ENCODE data around the gene ANGPTL2. TPM values are rescaled to one million over a fixed set of nuclear protein-coding genes. Genes with fewer than 3 reads are reported as not detected.

The ANGPTL2 gene
- total RNA-seq, 5 donors from 2014 or later (not counting 1 experiment from before 2014, with no cell fraction given): 0.10 to 0.82 (median 0.13) TPM; not detected in 2

- Histone ChIP-seq H3K36me3 (ENCODE audit: control insufficient read depth in 2 of 2, extremely low read depth in 1 of 2, insufficient read depth in 1 of 2, low read length in 1 of 2) (no peaks in the 10 kb centered on the region), H3K27ac (ENCODE audit: low read length) (no peak overlapping the region), H3K27me3 (replicated peaks in 1 of 2; ENCODE audit: control insufficient read depth in 2 of 2, extremely low read depth in 1 of 2, insufficient read depth in 2 of 2, low read length in 1 of 2) (peaks cover 0 to 9% of the 10 kb centered on the region in 2 experiments), H3K4me3 (ENCODE audit: control insufficient read depth in 1 of 2, extremely low read depth in 1 of 2, low read length in 1 of 2) (no peak overlapping the region), H3K4me1 (ENCODE audit: control insufficient read depth in 1 of 2, extremely low read depth in 1 of 2, insufficient read depth in 2 of 2, low read length in 2 of 2) (no peaks in the 10 kb centered on the region), H3K9me3 (no peaks in the 10 kb centered on the region)
- Mint-ChIP-seq H3K27ac (no peak overlapping the region), H3K36me3 (peaks cover 4% of the 10 kb centered on the region), H3K4me3 (no peak overlapping the region), H3K27me3 (peaks cover 0 to 6% of the 10 kb centered on the region in 2 donors), H3K9me3 (no peaks in the 10 kb centered on the region), H3K4me1 (no peaks in the 10 kb centered on the region)
- peak in 1 of 35 experiments; percentile 8 for DNase-seq
- POLR2A ChIA-PET: no interaction called here
- CTCF ChIA-PET: no interaction called here
- no peak for ATAC-seq (replicated peaks in 1 of 4)
- 68% methylated on average over 2 of the region's 5 CpGs for WGBS (ENCODE audit: insufficient coverage)
These were observed 14.6 kb upstream of the ANGPTL2 start for GRCh38 chr9:127136880-127137639.

- peaks cover 4% of the 10 kb centered on the region for H3K36me3 Mint-ChIP-seq
- no peaks in the 10 kb centered on the region for H3K9me3 Mint-ChIP-seq
- CTCF ChIA-PET: no interaction called here
- DNase-seq (peak in 1 of 35 experiments; percentile 12), ATAC-seq (replicated peaks in 1 of 4) (no peak)
- WGBS (ENCODE audit: insufficient coverage): 97% methylated on average over 5 of the region's 8 CpGs
- H3K27ac ChIP-seq (ENCODE audit: low read length): no peak overlapping the region
- H3K27ac Mint-ChIP-seq: no peak overlapping the region
- POLR2A ChIA-PET: no interaction called here
- no peaks in the 10 kb centered on the region for H3K4me1 Mint-ChIP-seq
- H3K9me3 ChIP-seq: no peaks in the 10 kb centered on the region
- peaks cover 0 to 6% of the 10 kb centered on the region in 2 donors for H3K27me3 Mint-ChIP-seq
- H3K4me1 ChIP-seq (ENCODE audit: control insufficient read depth in 1 of 2, extremely low read depth in 1 of 2, insufficient read depth in 2 of 2, low read length in 2 of 2): no peaks in the 10 kb centered on the region
- H3K27me3 ChIP-seq (replicated peaks in 1 of 2; ENCODE audit: control insufficient read depth in 2 of 2, extremely low read depth in 1 of 2, insufficient read depth in 2 of 2, low read length in 1 of 2): peaks cover 0 to 9% of the 10 kb centered on the region in 2 experiments
- H3K36me3 ChIP-seq (ENCODE audit: control insufficient read depth in 2 of 2, extremely low read depth in 1 of 2, insufficient read depth in 1 of 2, low read length in 1 of 2): no peaks in the 10 kb centered on the region
- H3K4me3 ChIP-seq (ENCODE audit: control insufficient read depth in 1 of 2, extremely low read depth in 1 of 2, low read length in 1 of 2): no peak overlapping the region
- H3K4me3 Mint-ChIP-seq: no peak overlapping the region
These were observed 13.8 kb upstream of the ANGPTL2 start for GRCh38 chr9:127136081-127136879.

GRCh38 chr9:127135056-127135745, 12.8 kb upstream of the ANGPTL2 start:
- POLR2A ChIA-PET: no interaction called here
- ATAC-seq (replicated peaks in 1 of 4) (no peak), DNase-seq (peak in 1 of 35 experiments; percentile 17)
- no peaks in the 10 kb centered on the region for H3K36me3 ChIP-seq (ENCODE audit: control insufficient read depth in 2 of 2, extremely low read depth in 1 of 2, insufficient read depth in 1 of 2, low read length in 1 of 2)
- no peaks in the 10 kb centered on the region for H3K9me3 ChIP-seq
- H3K27ac Mint-ChIP-seq: no peak overlapping the region
- peaks cover 0 to 9% of the 10 kb centered on the region in 2 experiments for H3K27me3 ChIP-seq (replicated peaks in 1 of 2; ENCODE audit: control insufficient read depth in 2 of 2, extremely low read depth in 1 of 2, insufficient read depth in 2 of 2, low read length in 1 of 2)
- peaks cover 4% of the 10 kb centered on the region for H3K36me3 Mint-ChIP-seq
- no peak overlapping the region for H3K4me3 Mint-ChIP-seq
- H3K9me3 Mint-ChIP-seq: no peaks in the 10 kb centered on the region
- no peaks in the 10 kb centered on the region for H3K4me1 Mint-ChIP-seq
- H3K4me3 ChIP-seq (ENCODE audit: control insufficient read depth in 1 of 2, extremely low read depth in 1 of 2, low read length in 1 of 2): no peak overlapping the region
- peaks cover 0 to 6% of the 10 kb centered on the region in 2 donors for H3K27me3 Mint-ChIP-seq
- no peaks in the 10 kb centered on the region for H3K4me1 ChIP-seq (ENCODE audit: control insufficient read depth in 1 of 2, extremely low read depth in 1 of 2, insufficient read depth in 2 of 2, low read length in 2 of 2)
- no peak overlapping the region for H3K27ac ChIP-seq (ENCODE audit: low read length)
- CTCF ChIA-PET: interaction anchor here in 1 of 2 donors (0.5 kb wide), 1 partner anchor 11 kb away, joined by 5 read pairs; no protein-coding TSS in a partner anchor
- WGBS (ENCODE audit: insufficient coverage): 63% methylated on average over 1 of the region's 4 CpGs

- no peaks in the 10 kb centered on the region for H3K9me3 ChIP-seq
- CTCF ChIA-PET: no interaction called here
- peaks cover 4% of the 10 kb centered on the region for H3K36me3 Mint-ChIP-seq
- POLR2A ChIA-PET: no interaction called here
- no peaks in the 10 kb centered on the region for H3K4me1 ChIP-seq (ENCODE audit: control insufficient read depth in 1 of 2, extremely low read depth in 1 of 2, insufficient read depth in 2 of 2, low read length in 2 of 2)
- DNase-seq (no peak), ATAC-seq (replicated peaks in 1 of 4) (no peak)
- H3K4me1 Mint-ChIP-seq: no peaks in the 10 kb centered on the region
- WGBS (ENCODE audit: insufficient coverage): 71% methylated on average over 5 of the region's 13 CpGs
- H3K9me3 Mint-ChIP-seq: no peaks in the 10 kb centered on the region
- H3K4me3 ChIP-seq (ENCODE audit: control insufficient read depth in 1 of 2, extremely low read depth in 1 of 2, low read length in 1 of 2): no peak overlapping the region
- H3K27me3 Mint-ChIP-seq: peaks cover 0 to 6% of the 10 kb centered on the region in 2 donors
- peaks cover 0 to 9% of the 10 kb centered on the region in 2 experiments for H3K27me3 ChIP-seq (replicated peaks in 1 of 2; ENCODE audit: control insufficient read depth in 2 of 2, extremely low read depth in 1 of 2, insufficient read depth in 2 of 2, low read length in 1 of 2)
- no peak overlapping the region for H3K27ac ChIP-seq (ENCODE audit: low read length)
- no peaks in the 10 kb centered on the region for H3K36me3 ChIP-seq (ENCODE audit: control insufficient read depth in 2 of 2, extremely low read depth in 1 of 2, insufficient read depth in 1 of 2, low read length in 1 of 2)
- H3K27ac Mint-ChIP-seq: no peak overlapping the region
- H3K4me3 Mint-ChIP-seq: no peak overlapping the region
These were observed 11.3 kb upstream of the ANGPTL2 start for GRCh38 chr9:127133739-127134167.

GRCh38 chr9:127132921-127133647, 10.6 kb upstream of the ANGPTL2 start:
- Histone ChIP-seq H3K27ac (ENCODE audit: low read length) (no peak overlapping the region), H3K36me3 (ENCODE audit: control insufficient read depth in 2 of 2, extremely low read depth in 1 of 2, insufficient read depth in 1 of 2, low read length in 1 of 2) (no peaks in the 10 kb centered on the region), H3K9me3 (no peaks in the 10 kb centered on the region), H3K27me3 (replicated peaks in 1 of 2; ENCODE audit: control insufficient read depth in 2 of 2, extremely low read depth in 1 of 2, insufficient read depth in 2 of 2, low read length in 1 of 2) (peaks cover 0 to 9% of the 10 kb centered on the region in 2 experiments), H3K4me3 (ENCODE audit: control insufficient read depth in 1 of 2, extremely low read depth in 1 of 2, low read length in 1 of 2) (no peak overlapping the region), H3K4me1 (ENCODE audit: control insufficient read depth in 1 of 2, extremely low read depth in 1 of 2, insufficient read depth in 2 of 2, low read length in 2 of 2) (no peaks in the 10 kb centered on the region)
- Mint-ChIP-seq H3K27ac (no peak overlapping the region), H3K36me3 (peaks cover 4% of the 10 kb centered on the region), H3K4me1 (no peaks in the 10 kb centered on the region), H3K9me3 (no peaks in the 10 kb centered on the region), H3K27me3 (peaks cover 0 to 8% of the 10 kb centered on the region in 2 donors), H3K4me3 (no peak overlapping the region)
- 100% methylated on average over 1 of the region's 15 CpGs for WGBS (ENCODE audit: insufficient coverage)
- ChIA-PET CTCF (no interaction called here), POLR2A (interaction anchor here in 1 of 2 donors (0.5 kb wide), 1 partner anchor 41 kb away, joined by 6 read pairs; no protein-coding TSS in a partner anchor)
- no peak for DNase-seq
- ATAC-seq (replicated peaks in 1 of 4): no peak

- H3K36me3 ChIP-seq (ENCODE audit: control insufficient read depth in 2 of 2, extremely low read depth in 1 of 2, insufficient read depth in 1 of 2, low read length in 1 of 2): no peaks in the 10 kb centered on the region
- H3K27me3 Mint-ChIP-seq: peaks cover 0 to 10% of the 10 kb centered on the region in 2 donors
- H3K27ac ChIP-seq (ENCODE audit: low read length): no peak overlapping the region
- H3K36me3 Mint-ChIP-seq: peaks cover 4% of the 10 kb centered on the region
- H3K4me1 ChIP-seq (ENCODE audit: control insufficient read depth in 1 of 2, extremely low read depth in 1 of 2, insufficient read depth in 2 of 2, low read length in 2 of 2): no peaks in the 10 kb centered on the region
- no peaks in the 10 kb centered on the region for H3K4me1 Mint-ChIP-seq
- ChIA-PET CTCF (no interaction called here), POLR2A (no interaction called here)
- no peak for DNase-seq
- 93% methylated on average over 3 of the region's 4 CpGs for WGBS (ENCODE audit: insufficient coverage)
- no peaks in the 10 kb centered on the region for H3K9me3 Mint-ChIP-seq
- no peak overlapping the region for H3K27ac Mint-ChIP-seq
- H3K4me3 Mint-ChIP-seq: no peak overlapping the region
- no peak overlapping the region for H3K4me3 ChIP-seq (ENCODE audit: control insufficient read depth in 1 of 2, extremely low read depth in 1 of 2, low read length in 1 of 2)
- H3K27me3 ChIP-seq (replicated peaks in 1 of 2; ENCODE audit: control insufficient read depth in 2 of 2, extremely low read depth in 1 of 2, insufficient read depth in 2 of 2, low read length in 1 of 2): peaks cover 0 to 9% of the 10 kb centered on the region in 2 experiments
- H3K9me3 ChIP-seq: no peaks in the 10 kb centered on the region
- no peak for ATAC-seq (replicated peaks in 1 of 4)
These were observed 9.9 kb upstream of the ANGPTL2 start for GRCh38 chr9:127132375-127132774.

Measured in T-cell (primary cell).